ENCODE results near the gene OR2D3.

- TF ChIP-seq CTCF (conservative IDR thresholded peaks at IDR 0.05) (no peak), ZFX (IDR thresholded peaks at IDR 0.05) (no peak)
Measured at GRCh38 chr11:6898911-6899310, 21.9 kb upstream of the OR2D3 start.

All from C4-2B (cell line).